Activated CD8-positive, alpha-beta memory T cell treated with anti-CD3 and anti-CD28 coated beads for 36 hours (primary cell): ENCODE results near the gene MRPL51. TPM values are rescaled to one million over a fixed set of nuclear protein-coding genes. Genes with fewer than 3 reads are reported as not detected.

Source experiments
- CTCF ChIA-PET: fragments of 350-600 bp; sonication (Branson Sonifier 250); formaldehyde crosslinking; loops from one replicate; lab custom pipeline; 2021; ENCODE audit warnings: antibody characterized with exemption; lab: Charles Lee
- POLR2A ChIA-PET: fragments of 350-600 bp; sonication (Branson Sonifier 250); formaldehyde crosslinking; loops from one replicate; lab custom pipeline; 2021; ENCODE audit warnings: antibody characterized with exemption; lab: Charles Lee
- total RNA-seq, 2 experiments: library from RNA; stranded (reverse); gene quantifications; one replicate each; pipeline ENCODE4 v1.2.3, GENCODE V29; 2021

The MRPL51 gene
- total RNA-seq, 2 experiments from 2014 or later: 313 to 315 TPM

DNA sequence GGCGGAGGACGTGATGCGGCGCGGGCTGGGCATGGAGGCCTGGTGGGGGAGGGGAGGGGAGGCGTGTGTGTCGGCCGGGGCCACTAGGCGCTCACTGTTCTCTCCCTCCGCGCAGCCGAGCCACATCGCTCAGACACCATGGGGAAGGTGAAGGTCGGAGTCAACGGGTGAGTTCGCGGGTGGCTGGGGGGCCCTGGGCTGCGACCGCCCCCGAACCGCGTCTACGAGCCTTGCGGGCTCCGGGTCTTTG, 41.6 kb upstream of the MRPL51 start:
- CTCF ChIA-PET: interaction anchor here (0.7 to 2.3 kb wide), 6 partner anchors 16 to 111 kb away, joined by 3 to 8 read pairs (median 4); no protein-coding TSS in a partner anchor
- POLR2A ChIA-PET: interaction anchor here (0.7 to 2.6 kb wide), 20 partner anchors 20 to 198 kb away, joined by 3 to 25 read pairs (median 5); partner anchors contain the start of genes CD27, MRPL51, NOP2 and VAMP1

DNA sequence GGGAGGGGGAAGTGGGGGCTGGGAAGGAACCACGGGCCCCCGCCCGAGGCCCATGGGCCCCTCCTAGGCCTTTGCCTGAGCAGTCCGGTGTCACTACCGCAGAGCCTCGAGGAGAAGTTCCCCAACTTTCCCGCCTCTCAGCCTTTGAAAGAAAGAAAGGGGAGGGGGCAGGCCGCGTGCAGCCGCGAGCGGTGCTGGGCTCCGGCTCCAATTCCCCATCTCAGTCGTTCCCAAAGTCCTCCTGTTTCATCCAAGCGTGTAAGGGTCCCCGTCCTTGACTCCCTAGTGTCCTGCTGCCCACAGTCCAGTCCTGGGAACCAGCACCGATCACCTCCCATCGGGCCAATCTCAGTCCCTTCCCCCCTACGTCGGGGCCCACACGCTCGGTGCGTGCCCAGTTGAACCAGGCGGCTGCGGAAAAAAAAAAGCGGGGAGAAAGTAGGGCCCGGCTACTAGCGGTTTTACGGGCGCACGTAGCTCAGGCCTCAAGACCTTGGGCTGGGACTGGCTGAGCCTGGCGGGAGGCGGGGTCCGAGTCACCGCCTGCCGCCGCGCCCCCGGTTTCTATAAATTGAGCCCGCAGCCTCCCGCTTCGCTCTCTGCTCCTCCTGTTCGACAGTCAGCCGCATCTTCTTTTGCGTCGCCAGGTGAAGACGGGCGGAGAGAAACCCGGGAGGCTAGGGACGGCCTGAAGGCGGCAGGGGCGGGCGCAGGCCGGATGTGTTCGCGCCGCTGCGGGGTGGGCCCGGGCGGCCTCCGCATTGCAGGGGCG, 41.0 kb upstream of the MRPL51 start, which contains the start of gene GAPDH:
GAPDH (plus strand) TSS at position 595 of the 772 bp plus-strand sequence. CDS start 316 bp downstream, outside the sequence.
- ChIA-PET CTCF (interaction anchor here (0.7 to 2.3 kb wide), 5 partner anchors 17 to 110 kb away, joined by 3 to 8 read pairs (median 4); no protein-coding TSS in a partner anchor), POLR2A (interaction anchor here (0.6 to 2.6 kb wide), 20 partner anchors 20 to 197 kb away, joined by 3 to 25 read pairs (median 4); partner anchors contain the start of genes CD27, MRPL51, NOP2 and VAMP1)

DNA sequence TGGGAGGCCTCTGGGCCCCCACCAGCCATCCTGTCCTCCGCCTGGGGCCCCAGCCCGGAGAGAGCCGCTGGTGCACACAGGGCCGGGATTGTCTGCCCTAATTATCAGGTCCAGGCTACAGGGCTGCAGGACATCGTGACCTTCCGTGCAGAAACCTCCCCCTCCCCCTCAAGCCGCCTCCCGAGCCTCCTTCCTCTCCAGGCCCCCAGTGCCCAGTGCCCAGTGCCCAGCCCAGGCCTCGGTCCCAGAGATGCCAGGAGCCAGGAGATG, 40.5 kb upstream of the MRPL51 start:
- ChIA-PET CTCF (interaction anchor here (0.5 to 1.3 kb wide), 3 partner anchors 39 to 152 kb away, joined by 3 to 4 read pairs (median 3); partner anchors contain the start of gene VAMP1), POLR2A (interaction anchor here (0.6 to 2.6 kb wide), 16 partner anchors 21 to 194 kb away, joined by 3 to 25 read pairs (median 4); partner anchors contain the start of genes CD27, MRPL51, VAMP1 and ZNF384)

DNA sequence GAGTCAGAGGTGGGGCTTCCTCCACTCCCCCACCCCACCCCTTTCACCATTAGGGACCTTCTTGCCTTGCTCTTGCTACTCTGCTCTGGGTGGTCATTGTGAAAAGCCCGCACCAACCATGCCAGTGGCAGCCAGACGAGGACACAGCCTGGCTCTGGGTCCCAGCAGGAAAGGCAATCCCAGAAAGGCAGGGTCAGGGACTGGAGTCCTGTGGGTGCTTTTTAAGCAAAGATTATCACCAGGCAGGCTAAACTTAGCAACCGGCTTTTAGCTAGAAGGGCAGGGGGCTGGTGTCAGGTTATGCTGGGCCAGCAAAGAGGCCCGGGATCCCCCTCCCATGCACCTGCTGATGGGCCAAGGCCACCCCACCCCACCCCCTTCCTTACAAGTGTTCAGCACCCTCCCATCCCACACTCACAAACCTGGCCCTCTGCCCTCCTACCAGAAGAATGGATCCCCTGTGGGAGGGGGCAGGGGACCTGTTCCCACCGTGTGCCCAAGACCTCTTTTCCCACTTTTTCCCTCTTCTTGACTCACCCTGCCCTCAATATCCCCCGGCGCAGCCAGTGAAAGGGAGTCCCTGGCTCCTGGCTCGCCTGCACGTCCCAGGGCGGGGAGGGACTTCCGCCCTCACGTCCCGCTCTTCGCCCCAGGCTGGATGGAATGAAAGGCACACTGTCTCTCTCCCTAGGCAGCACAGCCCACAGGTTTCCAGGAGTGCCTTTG, 40.0 kb upstream of the MRPL51 start:
- CTCF ChIA-PET: interaction anchor here (0.5 to 2.7 kb wide), 6 partner anchors 63 to 187 kb away, joined by 3 to 9 read pairs (median 3); partner anchors contain the start of genes VAMP1 and ZNF384
- POLR2A ChIA-PET: interaction anchor here (0.9 to 2.2 kb wide), 12 partner anchors 10 to 358 kb away, joined by 3 to 16 read pairs (median 6); partner anchors contain the start of genes CD27, MLF2, MRPL51 and TAPBPL

DNA sequence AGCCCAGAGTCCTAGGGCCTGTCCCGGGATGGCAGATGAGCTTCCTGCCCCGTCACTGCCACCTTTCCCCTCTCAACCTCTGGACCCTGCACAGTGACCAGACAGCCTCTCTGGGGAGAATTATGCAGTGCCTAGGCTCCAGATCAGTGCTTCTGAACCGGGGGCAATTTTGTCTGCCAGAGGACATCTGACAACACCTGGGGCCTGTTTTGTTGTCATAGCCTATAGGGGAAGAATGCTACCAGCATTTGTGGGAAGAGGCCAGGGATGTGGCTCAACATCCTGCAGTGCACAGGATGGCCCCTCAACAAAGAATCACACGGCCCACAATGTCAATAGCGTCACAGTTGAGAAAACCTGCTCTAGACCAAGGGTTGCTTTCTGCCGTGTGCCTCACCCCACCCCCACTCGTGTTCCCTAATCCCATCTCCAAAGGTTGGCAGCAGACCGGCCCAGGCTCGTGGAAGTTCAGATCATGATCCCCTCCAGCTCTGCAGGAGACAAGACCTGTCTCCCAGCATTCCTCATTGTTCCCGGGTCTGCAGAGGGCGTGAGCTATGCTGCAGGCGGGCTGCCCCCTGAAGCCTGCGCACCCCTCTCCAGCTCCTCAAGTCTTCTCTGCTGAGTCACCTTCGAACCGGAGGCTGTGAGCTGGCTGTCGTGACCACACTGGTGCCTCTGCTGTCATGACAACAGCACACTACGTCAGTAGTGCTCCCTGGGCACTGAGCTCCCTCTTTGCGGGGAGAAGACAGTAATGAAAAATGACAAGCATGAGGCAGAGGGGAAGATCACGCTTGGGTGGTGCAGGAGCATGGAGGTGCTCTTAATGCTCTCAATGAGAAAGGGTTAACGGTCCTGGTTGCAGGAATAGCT, 39.2 kb upstream of the MRPL51 start:
- ChIA-PET POLR2A (interaction anchor here (0.5 to 2.2 kb wide), 14 partner anchors 11 to 359 kb away, joined by 3 to 16 read pairs (median 4); partner anchors contain the start of genes CD27, MLF2, MRPL51 and TAPBPL), CTCF (interaction anchor here (0.6 to 2.7 kb wide), 7 partner anchors 25 to 186 kb away, joined by 3 to 9 read pairs (median 3); partner anchors contain the start of genes VAMP1 and ZNF384)

DNA sequence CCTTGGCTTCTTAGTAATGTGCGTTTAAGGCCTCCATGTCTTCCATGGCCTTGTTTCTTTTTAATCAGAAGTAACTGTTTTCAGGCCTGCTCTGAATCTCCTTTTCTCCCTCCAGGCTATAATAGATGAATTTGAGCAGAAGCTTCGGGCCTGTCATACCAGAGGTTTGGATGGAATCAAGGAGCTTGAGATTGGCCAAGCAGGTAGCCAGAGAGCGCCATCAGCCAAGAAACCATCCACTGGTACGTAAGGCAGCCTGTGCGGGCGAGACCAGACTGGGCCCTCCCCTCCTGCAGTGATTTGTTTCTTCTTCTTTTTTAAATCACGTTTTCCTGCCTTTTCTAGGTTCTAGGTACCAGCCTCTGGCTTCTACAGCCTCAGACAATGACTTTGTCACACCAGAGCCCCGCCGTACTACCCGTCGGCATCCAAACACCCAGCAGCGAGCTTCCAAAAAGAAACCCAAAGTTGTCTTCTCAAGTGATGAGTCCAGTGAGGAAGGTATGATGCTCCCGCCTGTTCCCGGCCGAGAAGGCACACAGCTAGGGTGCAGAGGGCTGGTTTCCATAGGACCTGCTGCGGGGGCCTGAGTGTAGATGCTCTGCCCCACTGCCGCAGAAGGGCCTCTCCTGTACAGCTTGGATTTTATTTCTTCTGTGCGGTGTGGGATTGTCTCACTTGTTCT, 37.7 kb upstream of the MRPL51 start:
- POLR2A ChIA-PET: interaction anchor here (2.2 kb wide), 1 partner anchor 60 kb away, joined by 16 read pairs; the partner anchor contains the start of gene VAMP1
- CTCF ChIA-PET: interaction anchor here (0.6 to 2.7 kb wide), 3 partner anchors 27 to 289 kb away, joined by 3 to 9 read pairs (median 5); no protein-coding TSS in a partner anchor

DNA sequence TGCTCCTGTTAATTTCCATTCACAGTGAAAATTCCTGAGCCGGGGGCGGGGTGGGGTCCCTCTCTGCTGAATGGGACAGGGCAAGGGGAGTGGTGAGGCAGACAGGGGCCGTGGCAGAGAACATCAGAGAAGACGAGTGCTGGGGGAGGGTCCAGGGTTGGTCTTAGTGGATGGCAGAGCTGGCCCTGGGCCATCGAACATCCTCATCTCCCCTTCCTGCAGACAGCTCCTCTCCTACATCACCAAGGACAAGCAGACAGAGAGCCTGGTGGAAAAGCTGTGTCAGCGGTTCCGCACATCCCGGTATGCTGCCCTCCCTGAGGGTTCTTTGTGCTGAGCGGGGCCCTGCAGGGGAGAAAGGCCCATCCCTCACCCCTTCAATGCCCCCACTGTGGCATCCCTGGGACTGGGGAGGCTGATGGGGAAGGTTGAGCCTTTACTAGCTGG, 36.3 kb upstream of the MRPL51 start:
- CTCF ChIA-PET: interaction anchor here (0.8 kb wide), 1 partner anchor 11 kb away, joined by 3 read pairs; no protein-coding TSS in a partner anchor

DNA sequence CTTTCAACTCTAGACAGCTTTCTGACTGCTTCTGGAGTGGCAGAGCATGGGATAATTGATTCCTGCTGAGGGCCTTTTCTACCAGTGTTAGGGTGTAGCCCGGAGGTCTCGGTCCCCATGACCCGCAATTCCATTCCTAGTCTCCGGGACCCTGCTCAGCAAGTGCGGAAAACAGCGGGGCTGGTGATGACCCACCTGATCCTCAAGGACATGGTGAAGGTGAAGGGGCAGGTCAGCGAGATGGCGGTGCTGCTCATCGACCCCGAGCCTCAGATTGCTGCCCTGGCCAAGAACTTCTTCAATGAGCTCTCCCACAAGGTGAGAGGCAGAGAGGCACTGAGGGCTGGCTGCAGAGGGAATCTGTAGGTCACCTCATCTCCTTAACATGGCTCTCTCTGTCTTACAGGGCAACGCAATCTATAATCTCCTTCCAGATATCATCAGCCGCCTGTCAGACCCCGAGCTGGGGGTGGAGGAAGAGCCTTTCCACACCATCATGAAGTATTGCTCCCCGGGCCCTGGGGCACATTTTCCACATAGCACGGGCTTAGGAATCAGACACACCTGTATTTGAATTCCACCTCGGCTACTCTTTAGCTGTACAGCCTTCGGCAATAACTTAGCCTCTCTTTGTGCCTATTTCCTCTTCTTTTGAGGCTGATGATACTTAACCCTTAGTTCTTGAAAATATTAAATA, 35.6 kb upstream of the MRPL51 start:
- ChIA-PET CTCF (interaction anchor here (0.8 kb wide), 1 partner anchor 11 kb away, joined by 3 read pairs; no protein-coding TSS in a partner anchor), POLR2A (interaction anchor here (1.2 kb wide), 1 partner anchor 35 kb away, joined by 3 read pairs; the partner anchor contains the start of gene MRPL51)

More for the DNA sequence above, 36.3 kb upstream of the MRPL51 start:
- POLR2A ChIA-PET: interaction anchor here (1.2 kb wide), 1 partner anchor 36 kb away, joined by 3 read pairs; the partner anchor contains the start of gene MRPL51

DNA sequence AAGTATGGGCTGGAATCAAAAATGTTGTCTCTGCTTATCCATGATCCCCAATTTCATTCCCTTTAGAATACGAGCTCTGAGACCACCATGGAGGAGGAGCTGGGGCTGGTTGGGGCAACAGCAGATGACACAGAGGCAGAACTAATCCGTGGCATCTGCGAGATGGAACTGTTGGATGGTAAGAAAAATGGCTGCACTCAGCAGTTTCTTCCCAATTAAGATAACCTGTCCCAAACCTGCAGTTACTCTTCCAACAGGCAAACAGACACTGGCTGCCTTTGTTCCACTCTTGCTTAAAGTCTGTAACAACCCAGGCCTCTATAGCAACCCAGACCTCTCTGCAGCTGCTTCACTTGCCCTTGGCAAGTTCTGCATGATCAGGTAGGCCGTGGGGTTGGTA, 34.6 kb upstream of the MRPL51 start:
- ChIA-PET POLR2A (no interaction called here), CTCF (no interaction called here)

DNA sequence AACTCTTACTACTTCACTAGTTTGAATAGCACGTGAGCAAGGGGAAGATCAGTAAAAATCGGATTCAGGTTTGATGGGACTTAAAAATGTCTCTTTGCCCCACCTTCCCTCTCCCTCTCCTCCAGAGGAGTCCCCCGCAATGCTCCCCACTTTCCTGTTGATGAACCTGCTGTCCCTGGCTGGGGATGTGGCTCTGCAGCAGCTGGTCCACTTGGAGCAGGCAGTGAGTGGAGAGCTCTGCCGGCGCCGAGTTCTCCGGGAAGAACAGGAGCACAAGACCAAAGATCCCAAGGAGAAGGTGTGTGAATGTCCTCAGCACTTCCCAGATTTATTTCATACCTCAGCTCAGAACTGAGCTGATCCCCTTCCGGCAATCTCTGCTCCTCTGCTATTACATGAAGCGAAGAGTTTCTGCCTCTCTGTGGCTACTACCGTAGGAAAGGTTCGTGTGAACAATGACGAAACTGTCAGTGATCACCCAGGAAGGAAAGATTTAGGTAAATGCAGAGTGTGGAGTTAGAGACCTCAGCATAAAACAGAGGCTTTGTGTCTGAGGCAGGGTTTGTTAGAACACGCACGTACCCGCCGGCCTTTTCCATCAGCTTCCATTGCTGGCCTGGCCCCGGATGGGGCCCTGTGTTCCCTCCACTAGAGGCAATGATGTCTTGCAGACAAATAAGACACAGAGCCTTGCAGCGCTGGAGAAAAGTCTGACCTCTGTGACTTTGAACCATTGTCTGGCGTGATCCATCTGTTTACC, 33.9 kb upstream of the MRPL51 start:
- POLR2A ChIA-PET: no interaction called here
- CTCF ChIA-PET: no interaction called here

DNA sequence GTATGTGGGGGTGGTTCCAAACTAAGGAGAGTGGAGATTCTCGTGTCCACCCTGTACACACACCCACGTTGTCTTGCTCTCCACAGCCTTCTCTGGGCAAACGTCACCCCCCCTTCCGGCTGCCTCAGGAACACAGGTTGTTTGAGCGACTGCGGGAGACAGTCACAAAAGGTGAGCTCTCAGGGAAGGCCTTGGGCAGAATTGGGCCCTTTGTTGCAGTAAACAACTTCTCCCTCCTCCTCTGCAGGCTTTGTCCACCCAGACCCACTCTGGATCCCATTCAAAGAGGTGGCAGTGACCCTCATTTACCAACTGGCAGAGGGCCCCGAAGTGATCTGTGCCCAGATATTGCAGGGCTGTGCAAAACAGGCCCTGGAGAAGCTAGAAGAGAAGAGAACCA, 33.1 kb upstream of the MRPL51 start:
- CTCF ChIA-PET: no interaction called here
- POLR2A ChIA-PET: no interaction called here

DNA sequence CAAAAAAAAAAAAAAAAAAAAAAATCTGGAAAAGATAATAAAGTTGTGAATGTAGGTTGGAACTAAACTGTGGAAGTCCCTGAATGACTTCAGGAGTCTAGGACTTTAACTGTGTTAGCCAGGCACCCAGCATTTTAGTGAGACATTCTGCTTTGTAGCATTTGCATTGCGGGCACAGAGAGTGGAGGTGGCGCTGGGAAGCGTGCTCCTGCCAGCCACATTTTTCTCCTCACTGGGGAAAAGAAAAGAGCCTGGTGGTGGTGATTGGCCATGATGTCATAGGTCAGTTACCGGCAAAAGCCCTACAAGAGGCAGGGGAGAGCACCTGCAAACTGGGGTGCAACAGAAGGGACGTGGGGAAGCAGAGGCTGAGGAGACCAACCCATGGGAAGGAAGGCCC, 31.6 kb upstream of the MRPL51 start:
- ChIA-PET CTCF (interaction anchor here (0.7 kb wide), 1 partner anchor 103 kb away, joined by 4 read pairs; no protein-coding TSS in a partner anchor), POLR2A (no interaction called here)

DNA sequence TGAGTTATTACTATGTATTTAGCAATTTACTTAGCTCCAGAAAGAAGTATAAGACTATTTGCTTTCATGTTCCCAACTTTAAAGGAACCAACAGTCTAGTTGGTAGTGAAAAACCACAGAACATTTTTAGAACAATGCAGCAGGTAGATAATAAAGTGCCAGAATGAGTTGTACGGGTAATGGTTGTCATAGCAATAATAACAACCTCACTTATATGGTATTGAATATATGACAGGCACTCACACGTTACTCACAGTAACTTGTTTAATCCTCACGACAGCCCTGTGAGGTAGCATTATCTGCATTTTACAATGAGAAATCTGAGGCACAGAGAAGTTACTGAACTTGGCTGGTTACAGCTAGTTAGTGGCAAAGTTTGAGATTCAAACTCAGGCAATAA, 30.6 kb upstream of the MRPL51 start:
- ChIA-PET POLR2A (interaction anchor here (1.0 kb wide), 1 partner anchor 13 kb away, joined by 6 read pairs; no protein-coding TSS in a partner anchor), CTCF (interaction anchor here (0.7 kb wide), 1 partner anchor 102 kb away, joined by 4 read pairs; no protein-coding TSS in a partner anchor)

DNA sequence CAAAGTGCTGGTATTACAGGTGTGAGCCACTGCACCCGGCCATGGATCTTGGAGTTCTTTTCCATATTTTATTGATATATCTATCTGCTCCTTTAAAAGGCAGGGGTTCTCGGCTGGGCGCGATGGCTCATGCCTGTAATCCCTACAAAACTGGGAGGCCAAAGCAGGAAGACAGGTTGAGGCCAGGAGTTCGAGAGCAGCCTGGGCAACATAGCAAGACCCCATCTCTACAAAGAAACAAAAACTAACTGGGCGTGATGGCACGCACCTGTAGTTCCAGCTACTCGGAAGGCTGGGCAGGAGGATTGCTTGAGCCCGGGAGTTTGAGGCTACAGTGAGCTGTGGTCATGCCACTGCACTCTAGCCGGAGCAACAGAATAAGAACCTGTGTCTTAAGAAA, 29.1 kb upstream of the MRPL51 start:
- CTCF ChIA-PET: no interaction called here
- POLR2A ChIA-PET: no interaction called here

DNA sequence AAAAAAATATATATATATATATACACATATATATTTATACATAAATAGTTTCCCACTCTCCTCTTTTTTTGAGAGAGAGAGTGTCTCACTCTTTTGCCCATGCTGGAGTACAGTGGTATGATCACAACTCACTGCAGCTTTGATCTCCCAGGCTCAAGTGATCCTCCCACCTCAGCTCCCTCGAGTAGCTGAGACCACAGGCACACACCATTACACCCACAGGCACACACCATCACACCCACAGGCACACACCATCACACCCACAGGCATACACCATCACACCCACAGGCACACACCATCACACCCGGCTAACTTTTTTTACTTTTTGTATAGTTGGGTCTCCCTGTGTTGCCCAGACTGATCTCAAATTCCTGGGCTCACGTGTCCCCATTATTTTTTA, 27.1 kb upstream of the MRPL51 start:
- CTCF ChIA-PET: no interaction called here
- POLR2A ChIA-PET: interaction anchor here (0.9 kb wide), 1 partner anchor 79 kb away, joined by 3 read pairs; no protein-coding TSS in a partner anchor

DNA sequence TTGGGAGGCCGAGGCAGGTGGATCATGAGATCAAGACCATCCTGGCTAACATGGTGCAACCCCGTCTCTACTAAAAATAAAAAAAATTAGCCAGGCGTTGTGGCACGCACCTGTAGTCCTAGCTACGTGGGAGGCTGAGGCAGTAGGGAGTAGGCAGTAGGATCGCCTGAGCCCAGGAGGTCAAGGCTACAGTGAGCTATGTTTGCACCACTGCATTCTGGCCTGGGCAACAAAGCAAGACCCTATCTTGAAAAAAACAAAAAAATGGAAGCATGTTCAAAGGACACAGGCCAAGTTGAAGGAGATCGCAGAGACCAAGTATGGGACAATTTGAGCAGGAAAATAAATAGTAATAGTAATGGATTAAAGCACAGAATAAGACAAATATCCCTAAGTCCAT, 15.0 kb upstream of the MRPL51 start:
- ChIA-PET CTCF (no interaction called here), POLR2A (interaction anchor here (1.2 kb wide), 1 partner anchor 31 kb away, joined by 3 read pairs; no protein-coding TSS in a partner anchor)
